HepG2 (cell line): Measurements from ENCODE around the gene THBS2. TPM values are rescaled to one million over a fixed set of nuclear protein-coding genes. Genes with fewer than 3 reads are reported as not detected.

Experiments used
- ATAC-seq: fragments of 200-7000 bp; cut with Tn5 transposase; 3 replicates; pipeline ENCODE4 v1.9.1; 2020; ENCODE audit warnings: mild to moderate bottlenecking, moderate library complexity
- BruUV-seq: library from RNA; stranded (reverse); fragments of 400-500 nt; replicated peaks from 2 replicates; lab custom pipeline; 2021; lab: Mats Ljungman, UMichigan
- CTCF ChIA-PET: fragments of 300-600 bp; formaldehyde crosslinking; extraction: SDS; loops from one replicate; lab custom pipeline; 2021; ENCODE audit warnings: low total read pairs, inconsistent platforms, low intra/inter-chr PET ratio; lab: Yijun Ruan, JAX
- POLR2A ChIA-PET: fragments of 350-600 bp; sonication (Branson Sonifier 250); formaldehyde crosslinking; loops from one replicate; lab custom pipeline; 2020; ENCODE audit warnings: antibody characterized with exemption, inconsistent platforms; lab: Yijun Ruan, JAX
- DNase-seq: peaks from one replicate; pipeline ENCODE4 v3.0.0-alpha.2; 2015; ENCODE audit warnings: low spot score
- FAIRE-seq: peaks from 3 replicates; lab custom pipeline; 2011; peaks lifted over from hg19 to GRCh38; lab: Jason Lieb, UNC
- H2AFZ ChIP-seq: one replicate; pipeline ENCODE4 v1.6.1; 2011; ENCODE audit warnings: low read length, inconsistent platforms
- H3K27ac ChIP-seq: fragments of 300-600 bp; 3 replicates; pipeline ENCODE4 v1.8.0; 2011; ENCODE audit warnings: mixed run types, mild to moderate bottlenecking, mixed read lengths, low read length, inconsistent platforms; ENCODE audit not compliant: insufficient read depth; ENCODE audit errors: extremely low read length
- H3K27me3 ChIP-seq, 2 experiments: fragments of 200-600 bp in 1 of 2; 2 replicates in 1 of 2; 3 replicates in 1 of 2; pipeline versions ENCODE4 v1.6.0 to v1.8.0; 2011; ENCODE audit warnings: low read length in 2 of 2, mild to moderate bottlenecking in 2 of 2, moderate library complexity in 2 of 2, inconsistent platforms in 1 of 2; ENCODE audit not compliant: insufficient read depth in 2 of 2, control insufficient read depth in 1 of 2
- H3K36me3 ChIP-seq, 2 experiments: fragments of 200-600 bp in 1 of 2; replicated peaks in 1 of 2; 2 replicates in 1 of 2; 3 replicates in 1 of 2; pipeline versions ENCODE4 v1.5.1 to v1.8.0; 2011; ENCODE audit warnings: low read length in 2 of 2, inconsistent platforms in 1 of 2; ENCODE audit not compliant: insufficient read depth in 2 of 2, control insufficient read depth in 1 of 2
- H3K4me1 ChIP-seq: 2 replicates; pipeline ENCODE4 v1.5.1; 2012; ENCODE audit warnings: low read length, inconsistent platforms; ENCODE audit not compliant: insufficient read depth
- H3K4me2 ChIP-seq: 2 replicates; pipeline ENCODE4 v1.6.0; 2011; ENCODE audit warnings: low read depth, low read length, inconsistent platforms
- H3K4me3 ChIP-seq, 3 experiments: fragments of 200-600 bp in 1 of 3; sonication (generic), shearing (Covaris generic) in 1 of 3; replicated peaks in 1 of 3; 2 replicates each; pipeline ENCODE4 v1.5.1; 2011 to 2016; ENCODE audit warnings: low read length in 3 of 3, inconsistent platforms in 2 of 3, low read depth in 2 of 3, mild to moderate bottlenecking in 2 of 3, control low read depth in 1 of 3, mixed read lengths in 1 of 3; ENCODE audit not compliant: insufficient read depth in 1 of 3
- H3K79me2 ChIP-seq: one replicate; pipeline ENCODE4 v1.6.1; 2011; ENCODE audit warnings: low read length, inconsistent platforms; ENCODE audit not compliant: insufficient read depth
- H3K9ac ChIP-seq: 2 replicates; pipeline ENCODE4 v1.6.0; 2011; ENCODE audit warnings: mild to moderate bottlenecking, low read depth, low read length, inconsistent platforms; ENCODE audit not compliant: insufficient read depth
- H3K9me3 ChIP-seq: 2 replicates; pipeline ENCODE4 v1.5.1; 2012; ENCODE audit warnings: mild to moderate bottlenecking, low read length
- H4K20me1 ChIP-seq: 2 replicates; pipeline ENCODE4 v1.6.0; 2011; ENCODE audit warnings: inconsistent platforms, mild to moderate bottlenecking, low read length, moderate library complexity; ENCODE audit not compliant: insufficient read depth
- FOXM1 ChIP-seq: sonication (generic); formaldehyde crosslinking; IDR thresholded peaks from 2 replicates; pipeline ENCODE4 v1.5.0; 2020; ENCODE audit warnings: missing genetic modification reagents
- MXI1 ChIP-seq: IDR thresholded peaks from 3 replicates; pipeline ENCODE4 v1.6.1; 2012; ENCODE audit warnings: low read depth, low read length, inconsistent platforms, borderline replicate concordance
- NFRKB ChIP-seq: fragments of 450-650 bp; IDR thresholded peaks from 2 replicates; pipeline ENCODE4 v1.6.1; 2017
- SRSF4 ChIP-seq: fragments of 200-400 bp; formaldehyde crosslinking; IDR thresholded peaks from one replicate; pipeline ENCODE4 v1.6.1; 2018; ENCODE audit warnings: mild to moderate bottlenecking, low read depth, low read length, moderate library complexity; ENCODE audit not compliant: poor library complexity, severe bottlenecking
- SYNCRIP ChIP-seq: fragments of 200-400 bp; formaldehyde crosslinking; IDR thresholded peaks from 2 replicates; pipeline ENCODE4 v1.6.1; 2018; ENCODE audit warnings: mild to moderate bottlenecking, low read depth, low read length; ENCODE audit not compliant: insufficient read depth
- ZNF468 ChIP-seq: sonication (generic); formaldehyde crosslinking; IDR thresholded peaks from 2 replicates; pipeline ENCODE4 v1.8.0; 2022; ENCODE audit warnings: mild to moderate bottlenecking, moderate library complexity, missing genetic modification reagents
- ZNF703 ChIP-seq: sonication (generic); formaldehyde crosslinking; IDR thresholded peaks from 2 replicates; pipeline ENCODE4 v1.5.1; 2020; ENCODE audit warnings: missing genetic modification reagents, mild to moderate bottlenecking, moderate library complexity, borderline replicate concordance
- WGBS: methylation state at CpG from one replicate; pipeline ENCODE4 v1.1.6; 2017; ENCODE audit warnings: low lambda C conversion rate; 5-methylcytosine and 5-hydroxymethylcytosine counted together
- in situ Hi-C: cut with HindIII; loops from 2 replicates; pipeline ENCODE4 v1.10.0; 2017; ENCODE audit warnings: low pct_unique_long_range_greater_than_20kb; ENCODE audit not compliant: extremely low pct_ligation_motif_present
- intact Hi-C: fragments of 100-400 bp; cut with micrococcal nuclease; formaldehyde crosslinking; loops from one replicate; pipeline ENCODE4 v1.10.0; 2022; ENCODE audit not compliant: unreplicated experiment
- polyA plus RNA-seq, 8 experiments: library from polyadenylated mRNA; depleted of rRNA in 3 of 8; stranded (reverse) in 7 of 8; unstranded in 1 of 8; fragments of >200 nt; fragmentation: Illumina TruSeq in 4 of 8; extraction: Trizol in 4 of 8; gene quantifications; 2 replicates each; pipeline versions ENCODE4 v1.2.1 to v1.2.3, GENCODE V29; 2011 to 2016; ENCODE audit warnings: low read depth in 4 of 8, missing spikeins in 1 of 8, mixed read lengths in 1 of 8; ENCODE audit not compliant: insufficient read depth in 1 of 8
- total RNA-seq, 5 experiments: library from RNA; depleted of rRNA; stranded (reverse); fragments of >200 nt; fragmentation: Illumina TruSeq; extraction: Trizol; gene quantifications; 2 replicates each; pipeline ENCODE4 v1.2.3, GENCODE V29; 2016; ENCODE audit warnings: low read depth in 1 of 5
- TF ChIP-seq, protein P1 (sequence below): sonication (generic); formaldehyde crosslinking; IDR thresholded peaks from 2 replicates; pipeline ENCODE4 v1.4.0; 2020; ENCODE audit warnings: missing genetic modification reagents

THBS2 gene
- total and polyA plus RNA-seq, 2 of the 13 experiments (the other 11 are each of a cell fraction or from before 2014, with no cell fraction given), result 0.12 to 0.15 TPM

- TF ChIP-seq SRSF4 (no peak), SYNCRIP (no peak), ZNF468 (no peak), NFRKB (no peak), FOXM1 (CRISPR knock-in tag) (no peak)
- TF ChIP-seq, protein P1, sequence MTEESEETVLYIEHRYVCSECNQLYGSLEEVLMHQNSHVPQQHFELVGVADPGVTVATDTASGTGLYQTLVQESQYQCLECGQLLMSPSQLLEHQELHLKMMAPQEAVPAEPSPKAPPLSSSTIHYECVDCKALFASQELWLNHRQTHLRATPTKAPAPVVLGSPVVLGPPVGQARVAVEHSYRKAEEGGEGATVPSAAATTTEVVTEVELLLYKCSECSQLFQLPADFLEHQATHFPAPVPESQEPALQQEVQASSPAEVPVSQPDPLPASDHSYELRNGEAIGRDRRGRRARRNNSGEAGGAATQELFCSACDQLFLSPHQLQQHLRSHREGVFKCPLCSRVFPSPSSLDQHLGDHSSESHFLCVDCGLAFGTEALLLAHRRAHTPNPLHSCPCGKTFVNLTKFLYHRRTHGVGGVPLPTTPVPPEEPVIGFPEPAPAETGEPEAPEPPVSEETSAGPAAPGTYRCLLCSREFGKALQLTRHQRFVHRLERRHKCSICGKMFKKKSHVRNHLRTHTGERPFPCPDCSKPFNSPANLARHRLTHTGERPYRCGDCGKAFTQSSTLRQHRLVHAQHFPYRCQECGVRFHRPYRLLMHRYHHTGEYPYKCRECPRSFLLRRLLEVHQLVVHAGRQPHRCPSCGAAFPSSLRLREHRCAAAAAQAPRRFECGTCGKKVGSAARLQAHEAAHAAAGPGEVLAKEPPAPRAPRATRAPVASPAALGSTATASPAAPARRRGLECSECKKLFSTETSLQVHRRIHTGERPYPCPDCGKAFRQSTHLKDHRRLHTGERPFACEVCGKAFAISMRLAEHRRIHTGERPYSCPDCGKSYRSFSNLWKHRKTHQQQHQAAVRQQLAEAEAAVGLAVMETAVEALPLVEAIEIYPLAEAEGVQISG (CRISPR knock-in tag), result no peak
Measured at GRCh38 chr6:169217972-169218371, 35.7 kb downstream of the THBS2 start (continued).

DNA sequence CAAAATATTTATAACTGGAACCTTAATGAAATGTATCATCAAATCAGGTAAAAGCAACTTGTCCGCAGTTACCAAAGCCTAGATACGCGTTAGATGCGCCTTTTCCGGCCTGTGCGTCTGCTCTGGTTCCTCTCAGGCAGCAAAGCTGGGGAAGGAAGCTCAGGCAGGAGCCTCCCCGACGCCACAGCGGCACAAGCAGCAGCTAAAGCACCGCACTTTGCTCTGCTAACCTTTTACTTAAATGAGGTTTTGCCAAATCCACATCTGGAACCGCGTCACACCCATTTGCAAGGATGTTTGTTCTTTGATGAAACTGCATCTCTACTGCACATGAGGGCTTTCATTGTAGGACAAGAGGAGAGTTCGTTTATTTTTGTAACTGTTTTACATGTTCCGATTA lies 36.8 kb downstream of the THBS2 start:
- Histone ChIP-seq H3K4me1 (no peaks in the 10 kb centered on the region), H3K4me2 (no peak overlapping the region), H3K9ac (no peak overlapping the region), H3K79me2 (no peaks in the 10 kb centered on the region), H3K27me3 (0 out of 5 replicates have a peak, but pooled peaks cover 0 to 7% of the 10 kb centered on the region in 2 experiments), H3K36me3 (no peaks in the 10 kb centered on the region), H3K9me3 (peaks cover 10% of the 10 kb centered on the region), H2AFZ (no peak overlapping the region)
- DNase-seq (no peak), ATAC-seq (no peak)
- in situ Hi-C loops, result no loop called here
- intact Hi-C loops, result no loop called here
- no TSS peak for BruUV-seq
- TF ChIP-seq MXI1 (no peak), ZNF703 (no peak)
- TF ChIP-seq, all 625 proteins: peak for 0
- H3K4me3 ChIP-seq, result no peak overlapping the region
- no peaks in the 10 kb centered on the region for H4K20me1 ChIP-seq
- WGBS, result 57% methylated on average over 14 of the region's 14 CpGs
- FAIRE-seq, result no peak
- POLR2A ChIA-PET, result no interaction called here
- H3K27ac ChIP-seq, result no peak overlapping the region
- CTCF ChIA-PET, result no interaction called here
